Heart right ventricle (tissue), 16 donors: Measurements from ENCODE around the gene SOX18. TPM values are rescaled to one million over a fixed set of nuclear protein-coding genes. Genes with fewer than 3 reads are reported as not detected.

Experiments
- ATAC-seq, 8 donors: fragments of 200-7000 bp; cut with Tn5 transposase; one replicate each; pipeline ENCODE4 v1.9.1; 2020; ENCODE audit warnings: mild to moderate bottlenecking in 8 of 8, moderate library complexity in 8 of 8, moderate number of reproducible peaks in 1 of 8
- DNase-seq, 2 donors: peaks; one replicate each; pipeline ENCODE4 v3.0.0-alpha.2; 2020
- H3K27ac ChIP-seq, 10 donors: fragments of 200-600 bp; sonication (generic) in 2 of 10; one replicate each; pipeline versions ENCODE4 v1.5.0 to v1.8.0; 2020 to 2022; ENCODE audit warnings: mild to moderate bottlenecking in 3 of 10
- H3K27me3 ChIP-seq, 7 donors: fragments of 200-600 bp; one replicate each; pipeline ENCODE4 v1.8.0; 2021 to 2022; ENCODE audit warnings: mild to moderate bottlenecking in 2 of 7
- H3K36me3 ChIP-seq, 9 donors: fragments of 200-600 bp; sonication (generic) in 1 of 9; one replicate each; pipeline versions ENCODE4 v1.5.0 to v1.8.0; 2020 to 2022; ENCODE audit warnings: mild to moderate bottlenecking in 2 of 9
- H3K4me1 ChIP-seq, 9 donors: fragments of 200-600 bp; sonication (generic) in 1 of 9; one replicate each; pipeline versions ENCODE4 v1.5.0 to v1.8.0; 2020 to 2022; ENCODE audit warnings: mild to moderate bottlenecking in 4 of 9
- H3K4me3 ChIP-seq, 10 donors: fragments of 200-600 bp; sonication (generic) in 2 of 10; one replicate each; pipeline versions ENCODE4 v1.5.0 to v1.8.0; 2020 to 2022; ENCODE audit warnings: mild to moderate bottlenecking in 7 of 10, moderate library complexity in 2 of 10
- H3K9me3 ChIP-seq, 11 donors: fragments of 200-600 bp in 10 of 11; sonication (generic) in 2 of 11; one replicate each; pipeline versions ENCODE4 v1.5.0 to v1.8.0; 2013 to 2022; ENCODE audit warnings: mild to moderate bottlenecking in 2 of 11, control low read depth in 1 of 11, moderate library complexity in 1 of 11
- CTCF ChIP-seq, 9 donors: fragments of 200-600 bp; sonication (generic) in 2 of 9; IDR thresholded peaks; one replicate each; pipeline versions ENCODE4 v1.5.0 to v1.8.0; 2021 to 2022; ENCODE audit warnings: antibody characterized with exemption in 9 of 9, mild to moderate bottlenecking in 5 of 9, moderate library complexity in 1 of 9
- WGBS, 2 donors: extraction: QIAGEN DNeasy Blood & Tissue Kit; methylation state at CpG; one replicate each; pipeline ENCODE4 v1.1.7; 2013; ENCODE audit warnings: inconsistent platforms in 1 of 2; 5-methylcytosine and 5-hydroxymethylcytosine counted together
- intact Hi-C, 10 donors: fragments of 100-400 bp; cut with DNase I; formaldehyde crosslinking; loops; one replicate each; pipeline versions ENCODE4 v1.11.1 to v1.14.2; 2022
- polyA plus RNA-seq, 2 donors: library from polyadenylated mRNA; stranded (reverse); fragments of 200-250 nt; gene quantifications; one replicate each; pipeline ENCODE4 v1.2.3, GENCODE V29; 2013
- total RNA-seq, 10 donors: library from RNA; stranded (reverse); fragmentation: NEBNext Ultra II Directional in 3 of 10; extraction: Animal tissue kit (Norgen Biotek cat#: 25700) in 3 of 10; gene quantifications; one replicate each; pipeline versions ENCODE4 v1.2.1 to v1.2.4, GENCODE V29; 2021 to 2023
- donor health status: Arrhythmogenic right ventricular cardiomyopathy.
- donor health status: ischemic (EF 13 %, LVEDD 7.1; RV severe dilation, severe dysfunction).
- donor health status: healthy with polysubstance abuse.
- donor health status: DM: no; HTN: yes; CAD: no.
- donor health status: DM: no; HTN: no; CAD: no.
- donor health status: ischemic (EF 25% LVEDD 6.9; RV normal size, moderate dysfunction).
- donor health status: ischemic (EF 25% LVEDD 5.7; RV mildly dilated, moderate dysfunction).
- donor health status: healthy.
- donor health status: DM: yes; HTN: yes; CAD: no.
- donor health status: Ischemic cardiomyopathy.
- donor health status: ischemic (EF 35%, LVEDD 5.7; RV mildly dilated, moderate dysfunction).
- donor health status: nonischemic (EF 11% LVEDD 7.7; RV severe dilation, severe dysfunction).
- donor health status: DM: yes; HTN: yes; CAD: no.
- donor health status: PGD.
- donor health status: ischemic (EF 29% LVEDD 5.4; RV normal size, mild dysfunction).
- donor health status: nonischemic (EF 23%, LVEDD 6.1; RV moderate dilation, normal function).

Gene SOX18
- total and polyA plus RNA-seq, 12 donors = 23.5 to 129 (median 51.9) TPM

- Histone ChIP-seq H3K4me1 (peaks cover 13 to 49% (median 39%) of the 10 kb centered on the region in 9 donors), H3K9me3 (no peaks in the 10 kb centered on the region), H3K4me3 (no peak overlapping the region), H3K27me3 (peaks cover 7 to 95% (median 70%) of the 10 kb centered on the region in 7 donors), H3K27ac (peak overlapping the region in 6 of 10 donors; percentile 59 to 93 (median 84)), H3K36me3 (peaks cover 0 to 26% (median 5%) of the 10 kb centered on the region in 9 donors)
- TF ChIP-seq CTCF (IDR thresholded peaks at IDR 0.05) = no peak
- DNase-seq (no peak), ATAC-seq (no peak)
- intact Hi-C loops = no loop called here
- 78 to 86% methylated on average over 9 of the region's 9 CpGs for WGBS, 2 donors
These were observed 5.7 kb downstream of the SOX18 start for GRCh38 chr20:64043768-64044167.

- intact Hi-C loops = no loop called here
- peaks cover 17 to 64% (median 50%) of the 10 kb centered on the region in 9 donors for H3K4me1 ChIP-seq
- no peak for TF ChIP-seq CTCF (IDR thresholded peaks at IDR 0.05)
- peak overlapping the region; percentile 79 to 96 (median 86) for H3K27ac ChIP-seq
- ATAC-seq (no peak), DNase-seq (no peak)
- WGBS, 2 donors = 1 to 2% methylated on average over 49 to 55 of the region's 55 CpGs
- peaks cover 3 to 95% (median 68%) of the 10 kb centered on the region in 7 donors for H3K27me3 ChIP-seq
- H3K9me3 ChIP-seq = no peaks in the 10 kb centered on the region
- peak overlapping the region; percentile 7 to 60 (median 50) for H3K4me3 ChIP-seq
- H3K36me3 ChIP-seq = peaks cover 0 to 10% (median 0%) of the 10 kb centered on the region in 9 donors
These were observed 7.2 kb downstream of the SOX18 start for GRCh38 chr20:64042054-64042781.

GRCh38 chr20:64041781-64042053 lies 7.7 kb downstream of the SOX18 start:
- peak overlapping the region; percentile 7 to 60 (median 50) for H3K4me3 ChIP-seq
- no peaks in the 10 kb centered on the region for H3K9me3 ChIP-seq
- 8 to 11% methylated on average over 11 of the region's 11 CpGs for WGBS, 2 donors
- TF ChIP-seq CTCF (IDR thresholded peaks at IDR 0.05) = no peak
- H3K4me1 ChIP-seq = peaks cover 17 to 64% (median 52%) of the 10 kb centered on the region in 9 donors
- peaks cover 0 to 5% (median 0%) of the 10 kb centered on the region in 9 donors for H3K36me3 ChIP-seq
- DNase-seq = no peak
- H3K27me3 ChIP-seq = peaks cover 3 to 95% (median 70%) of the 10 kb centered on the region in 7 donors
- intact Hi-C loops = loop anchor here in 1 of 10 donors (2.0 kb wide), 1 partner anchor 15 kb away; no protein-coding TSS in a partner anchor
- peak overlapping the region; percentile 79 to 96 (median 86) for H3K27ac ChIP-seq
- no peak for ATAC-seq

- Histone ChIP-seq H3K36me3 (no peaks in the 10 kb centered on the region), H3K27ac (peak overlapping the region; percentile 79 to 96 (median 86)), H3K9me3 (no peaks in the 10 kb centered on the region), H3K27me3 (peaks cover 3 to 95% (median 67%) of the 10 kb centered on the region in 7 donors), H3K4me3 (peak overlapping the region in 9 of 10 donors; percentile 39 to 60 (median 50)), H3K4me1 (peaks cover 17 to 64% (median 54%) of the 10 kb centered on the region in 9 donors)
- TF ChIP-seq CTCF (IDR thresholded peaks at IDR 0.05) = no peak
- intact Hi-C loops = loop anchor here in 1 of 10 donors (2.0 kb wide), 1 partner anchor 16 kb away; no protein-coding TSS in a partner anchor
- no peak for ATAC-seq
- no peak for DNase-seq
- 45 to 52% methylated on average over 15 of the region's 15 CpGs for WGBS, 2 donors
These were observed 8.2 kb downstream of the SOX18 start for GRCh38 chr20:64041040-64041780.
